ENCODE measurements around the gene RMND5B. TPM values are rescaled to one million over a fixed set of nuclear protein-coding genes. Genes with fewer than 3 reads are reported as not detected.

Gene RMND5B
- total RNA-seq = 10 to 100 TPM; 36.0 to 36.9 TPM
- polyA plus RNA-seq (2013, experiment 1 of 2) = 31.5 TPM
- polyA plus RNA-seq (2013, experiment 2 of 2) = 28.4 TPM
- long read RNA-seq, experiment 1, partial matches to known transcripts = 3 of 12 reads
- long read RNA-seq, experiment 1, other reads (novel, unspliced or antisense) = 7 of 12 reads
- long read RNA-seq, experiment 2, transcript RMND5B-201 (11 exons, 1,929 nt) = major isoform, 12 of 63 reads
- long read RNA-seq, experiment 2, partial matches to known transcripts = 34 of 63 reads
- long read RNA-seq, experiment 2, other reads (novel, unspliced or antisense) = 15 of 63 reads
- long read RNA-seq, experiment 3, full-length matches to known transcripts = 78 of 152 reads
- long read RNA-seq, experiment 3, partial matches to known transcripts = 32 of 152 reads
- long read RNA-seq, experiment 3, other reads (novel, unspliced or antisense) = 42 of 152 reads
- long read RNA-seq, experiment 4, transcript RMND5B-201 (11 exons, 1,929 nt) = major isoform, 24 of 57 reads
- long read RNA-seq, experiment 4, transcript RMND5B-205 (3 exons, 2,393 nt) = minor isoform, 5 of 57 reads
- long read RNA-seq, experiment 4, partial matches to known transcripts = 12 of 57 reads
- long read RNA-seq, experiment 4, other reads (novel, unspliced or antisense) = 16 of 57 reads

GRCh38 chr5:178130576-178131445 is at the start of gene RMND5B:
Gene RMND5B, plus strand, starts transcription at chr5:178131014. Its CDS starts 7,106 bp downstream, at chr5:178138120.
- peaks cover 7% of the 10 kb centered on the region for H3K4me1 ChIP-seq (ENCODE audit: control insufficient read depth, insufficient read depth, low read length)
- peak within 1 kb of the TSS; percentile 74 for H3K27ac ChIP-seq (ENCODE audit: low read depth, low read length)
- Mint-ChIP-seq H3K4me1 (peaks cover 15% of the 10 kb centered on the region), H3K9me3 (no peaks in the 10 kb centered on the region), H3K36me3 (ENCODE audit: low read depth) (peaks cover 17% of the 10 kb centered on the region), H3K27me3 (ENCODE audit: insufficient read depth) (no peaks in the 10 kb centered on the region), H3K4me3 (peak within 1 kb of the TSS; percentile 69), H3K27ac (peak within 1 kb of the TSS; percentile 92)
- DNase-seq = peak; percentile 92
- WGBS, 2 experiments (ENCODE audit: insufficient coverage in 1 of 2, insufficient read length in 1 of 2) = 0% methylated on average over 31 to 102 of the region's 102 CpGs
- H3K9ac ChIP-seq (ENCODE audit: extremely low read depth, low read length, poor library complexity, severe bottlenecking) = peak within 1 kb of the TSS; percentile 79
- H3K9me3 ChIP-seq (ENCODE audit: control insufficient read depth, low read length) = no peaks in the 10 kb centered on the region
- TF ChIP-seq CTCF (conservative IDR thresholded peaks at IDR 0.05) = no peak
- H3K4me3 ChIP-seq (ENCODE audit: low read length) = peak within 1 kb of the TSS; percentile 86
- no peaks in the 10 kb centered on the region for H3K27me3 ChIP-seq (ENCODE audit: control insufficient read depth, insufficient read depth, low read length, poor library complexity, severe bottlenecking)
- H3K36me3 ChIP-seq (ENCODE audit: control insufficient read depth, insufficient read depth, low read length) = peaks cover 11% of the 10 kb centered on the region

GRCh38 chr5:178081571-178082243 is 49.1 kb upstream of the RMND5B start:
- Histone ChIP-seq H3K4me1 (ENCODE audit: control insufficient read depth, insufficient read depth, low read length) (no peaks in the 10 kb centered on the region), H3K27ac (ENCODE audit: low read depth, low read length) (no peak overlapping the region), H3K27me3 (ENCODE audit: control insufficient read depth, insufficient read depth, low read length, poor library complexity, severe bottlenecking) (no peaks in the 10 kb centered on the region), H3K9ac (ENCODE audit: extremely low read depth, low read length, poor library complexity, severe bottlenecking) (no peak overlapping the region), H3K9me3 (ENCODE audit: control insufficient read depth, low read length) (no peaks in the 10 kb centered on the region), H3K4me3 (ENCODE audit: low read length) (no peak overlapping the region), H3K36me3 (ENCODE audit: control insufficient read depth, insufficient read depth, low read length) (no peaks in the 10 kb centered on the region)
- Mint-ChIP-seq H3K9me3 (no peaks in the 10 kb centered on the region), H3K27ac (no peak overlapping the region), H3K36me3 (ENCODE audit: low read depth) (no peaks in the 10 kb centered on the region), H3K4me3 (no peak overlapping the region), H3K27me3 (ENCODE audit: insufficient read depth) (peaks cover 15% of the 10 kb centered on the region), H3K4me1 (no peaks in the 10 kb centered on the region)
- WGBS, 2 experiments (ENCODE audit: insufficient coverage in 1 of 2, insufficient read length in 1 of 2) = 87 to 88% methylated on average over 6 to 12 of the region's 12 CpGs
- DNase-seq = no peak
- no peak for TF ChIP-seq CTCF (conservative IDR thresholded peaks at IDR 0.05)

- no peak for TF ChIP-seq CTCF (conservative IDR thresholded peaks at IDR 0.05)
- Histone ChIP-seq H3K9me3 (ENCODE audit: control insufficient read depth, low read length) (no peaks in the 10 kb centered on the region), H3K4me1 (ENCODE audit: control insufficient read depth, insufficient read depth, low read length) (no peaks in the 10 kb centered on the region), H3K36me3 (ENCODE audit: control insufficient read depth, insufficient read depth, low read length) (no peaks in the 10 kb centered on the region), H3K27ac (ENCODE audit: low read depth, low read length) (no peak overlapping the region), H3K27me3 (ENCODE audit: control insufficient read depth, insufficient read depth, low read length, poor library complexity, severe bottlenecking) (no peaks in the 10 kb centered on the region), H3K4me3 (ENCODE audit: low read length) (no peak overlapping the region), H3K9ac (ENCODE audit: extremely low read depth, low read length, poor library complexity, severe bottlenecking) (no peak overlapping the region)
- no peak overlapping the region for H3K4me3 Mint-ChIP-seq
- no peak for DNase-seq
- H3K36me3 Mint-ChIP-seq (ENCODE audit: low read depth) = no peaks in the 10 kb centered on the region
- no peak overlapping the region for H3K27ac Mint-ChIP-seq
- peaks cover 17% of the 10 kb centered on the region for H3K27me3 Mint-ChIP-seq (ENCODE audit: insufficient read depth)
- 87% methylated on average over 5 to 6 of the region's 6 CpGs for WGBS, 2 experiments (ENCODE audit: insufficient coverage in 1 of 2, insufficient read length in 1 of 2)
- no peaks in the 10 kb centered on the region for H3K4me1 Mint-ChIP-seq
- no peaks in the 10 kb centered on the region for H3K9me3 Mint-ChIP-seq
These were observed 46.9 kb upstream of the RMND5B start for GRCh38 chr5:178083922-178084321.

Data from endodermal cell (in vitro differentiated cells).